ENCODE results near the gene VCPKMT. TPM values are rescaled to one million over a fixed set of nuclear protein-coding genes. Genes with fewer than 3 reads are reported as not detected.

The VCPKMT gene
- total and polyA plus RNA-seq, 9 of the 15 experiments (the other 6 are each of a cell fraction or from before 2014, with no cell fraction given): 2.7 to 7.8 (median 6.3) TPM

GRCh38 chr14:50062438-50063085 lies 53.8 kb downstream of the VCPKMT start (continued):
- TF ChIP-seq ZNF592 (IDR thresholded peaks at IDR 0.05) (peak; percentile 35; the same call in 1 of the 2 replicates), SNRNP70 (optimal IDR thresholded peaks at IDR 0.05; ENCODE audit: low read depth, low read length) (no peak), TAF9B (IDR thresholded peaks at IDR 0.05; ENCODE audit: partially characterized antibody) (peak; percentile 60), ATF7 (IDR thresholded peaks at IDR 0.05) (peak; percentile 61), FUS (optimal IDR thresholded peaks at IDR 0.05; ENCODE audit: low read depth, low read length) (no peak), YY1 (IDR thresholded peaks at IDR 0.05; ENCODE audit: borderline replicate concordance in 1 of 3, control insufficient read depth in 1 of 3, extremely low read depth in 1 of 3, insufficient read depth in 3 of 3, insufficient read length in 1 of 3, insufficient replicate concordance in 2 of 3, low read depth in 1 of 3, low read length in 2 of 3) (peak in 1 of 3 experiments; percentile 40), SMARCE1 (IDR thresholded peaks at IDR 0.05) (0 out of 2 replicates have a peak, but pooled peaks have one; percentile 48), BRCA1 (IDR thresholded peaks at IDR 0.05) (no peak), BRCA1 (CRISPR knock-in tag; IDR thresholded peaks at IDR 0.05) (no peak), VEZF1 (CRISPR knock-in tag; IDR thresholded peaks at IDR 0.05) (peak; percentile 61), SOX6 (IDR thresholded peaks at IDR 0.05) (peak; percentile 31; the same call in 1 of the 2 replicates), KDM1A (IDR thresholded peaks at IDR 0.05) (peak; percentile 88 to 89), PREB (CRISPR knock-in tag; IDR thresholded peaks at IDR 0.05) (no peak), ZNF324 (CRISPR knock-in tag; IDR thresholded peaks at IDR 0.05) (no peak), RBM22 (IDR thresholded peaks at IDR 0.05; ENCODE audit: low read depth, low read length, poor library complexity, severe bottlenecking) (no peak), JUND (IDR thresholded peaks at IDR 0.05; ENCODE audit: borderline replicate concordance, low read depth, low read length) (peak; percentile 95), JUND (tag; IDR thresholded peaks at IDR 0.05; ENCODE audit: borderline replicate concordance, low read depth, low read length) (peak; percentile 86; the same call in 1 of the 3 replicates), HMBOX1 (IDR thresholded peaks at IDR 0.05) (peak; percentile 86), TFAP4 (CRISPR knock-in tag; IDR thresholded peaks at IDR 0.05; ENCODE audit: borderline replicate concordance) (peak; percentile 19; the same call in 1 of the 2 replicates)

All from K562 (cell line).